Measurements from ENCODE around the gene LPCAT2.

DNA sequence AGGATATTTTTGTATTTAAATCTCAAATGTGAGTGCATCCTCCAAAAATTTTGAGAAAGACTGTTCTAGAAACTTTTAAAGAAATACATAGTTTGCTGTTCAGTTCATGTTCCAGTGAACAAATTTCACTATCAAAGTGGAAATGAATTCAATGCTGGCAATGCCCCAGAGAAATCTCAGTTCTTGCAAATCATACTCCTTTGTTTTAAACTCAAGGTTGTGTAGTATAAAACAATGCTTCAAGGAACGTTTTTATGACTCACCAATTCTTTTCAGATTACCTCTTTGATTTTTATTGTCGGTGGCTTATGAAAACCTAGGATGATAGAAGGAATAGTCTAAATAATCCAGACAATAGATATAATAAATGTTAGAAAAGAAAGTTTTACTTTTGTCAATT, 17.6 kb downstream of the LPCAT2 start:
- TF ChIP-seq, protein P1, sequence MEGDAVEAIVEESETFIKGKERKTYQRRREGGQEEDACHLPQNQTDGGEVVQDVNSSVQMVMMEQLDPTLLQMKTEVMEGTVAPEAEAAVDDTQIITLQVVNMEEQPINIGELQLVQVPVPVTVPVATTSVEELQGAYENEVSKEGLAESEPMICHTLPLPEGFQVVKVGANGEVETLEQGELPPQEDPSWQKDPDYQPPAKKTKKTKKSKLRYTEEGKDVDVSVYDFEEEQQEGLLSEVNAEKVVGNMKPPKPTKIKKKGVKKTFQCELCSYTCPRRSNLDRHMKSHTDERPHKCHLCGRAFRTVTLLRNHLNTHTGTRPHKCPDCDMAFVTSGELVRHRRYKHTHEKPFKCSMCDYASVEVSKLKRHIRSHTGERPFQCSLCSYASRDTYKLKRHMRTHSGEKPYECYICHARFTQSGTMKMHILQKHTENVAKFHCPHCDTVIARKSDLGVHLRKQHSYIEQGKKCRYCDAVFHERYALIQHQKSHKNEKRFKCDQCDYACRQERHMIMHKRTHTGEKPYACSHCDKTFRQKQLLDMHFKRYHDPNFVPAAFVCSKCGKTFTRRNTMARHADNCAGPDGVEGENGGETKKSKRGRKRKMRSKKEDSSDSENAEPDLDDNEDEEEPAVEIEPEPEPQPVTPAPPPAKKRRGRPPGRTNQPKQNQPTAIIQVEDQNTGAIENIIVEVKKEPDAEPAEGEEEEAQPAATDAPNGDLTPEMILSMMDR (IDR thresholded peaks at IDR 0.05) = no peak
- TF ChIP-seq POLR2AphosphoS5 (IDR thresholded peaks at IDR 0.05) = no peak
- TF ChIP-seq POLR2A (IDR thresholded peaks at IDR 0.05) = no peak
